HG02678 (cell line): ENCODE data around the gene NCKAP5.

Source experiments
- ATAC-seq: cut with Tn5 transposase; IDR thresholded peaks from one replicate; pipeline ENCODE4 v1.9.1; 2021; ENCODE audit warnings: mild to moderate bottlenecking, moderate library complexity; ENCODE audit not compliant: unreplicated experiment

The NCKAP5 gene

GRCh38 chr2:133062931-133063665 is 505.2 kb downstream of the NCKAP5 start:
- ATAC-seq, result no peak

- ATAC-seq, result no peak
Observed at GRCh38 chr2:133061874-133062593, 506.2 kb downstream of the NCKAP5 start.

DNA sequence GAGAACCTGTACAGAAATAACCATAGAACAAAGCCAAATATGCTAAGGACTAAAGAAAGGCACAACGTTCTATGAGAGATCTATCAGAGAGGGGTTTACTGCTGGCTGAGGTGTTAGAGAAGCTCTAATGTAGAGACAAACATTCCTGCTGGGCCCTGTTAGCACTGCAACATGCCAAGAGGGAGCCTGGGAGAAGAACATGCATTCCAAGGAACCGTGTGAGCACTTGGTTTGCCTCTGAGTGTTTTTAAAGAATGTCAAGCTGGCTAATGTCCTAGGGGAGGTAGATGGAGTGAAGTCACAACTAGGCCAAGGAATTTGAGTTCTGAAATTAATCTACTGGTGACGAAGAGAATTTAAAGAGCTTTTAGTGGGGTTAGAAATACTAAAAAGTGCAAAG is 514.0 kb downstream of the NCKAP5 start:
- ATAC-seq, result no peak

- ATAC-seq, result no peak
Observed at GRCh38 chr2:133053541-133053940, 514.7 kb downstream of the NCKAP5 start.

DNA sequence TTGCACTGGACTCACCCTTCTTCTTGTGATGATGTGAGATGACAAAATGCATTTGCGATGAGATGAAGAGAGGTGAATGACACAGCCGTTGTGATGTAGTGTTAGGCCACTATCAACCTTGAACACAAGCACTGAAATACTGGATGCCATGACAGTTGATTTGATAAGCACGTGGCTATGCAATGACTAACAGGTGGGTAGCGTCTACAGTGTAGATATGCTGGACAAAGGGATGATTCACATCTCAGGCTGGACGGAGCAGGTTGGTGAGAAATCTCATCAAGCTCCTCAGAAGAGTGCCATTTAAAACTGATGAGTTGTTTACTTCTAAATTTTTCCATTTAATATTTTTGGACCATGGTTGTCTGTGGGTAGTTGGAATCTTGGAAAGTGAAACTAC is 522.5 kb downstream of the NCKAP5 start:
- no peak for ATAC-seq

GRCh38 chr2:133044556-133044955 is 523.7 kb downstream of the NCKAP5 start:
- ATAC-seq, result no peak

DNA sequence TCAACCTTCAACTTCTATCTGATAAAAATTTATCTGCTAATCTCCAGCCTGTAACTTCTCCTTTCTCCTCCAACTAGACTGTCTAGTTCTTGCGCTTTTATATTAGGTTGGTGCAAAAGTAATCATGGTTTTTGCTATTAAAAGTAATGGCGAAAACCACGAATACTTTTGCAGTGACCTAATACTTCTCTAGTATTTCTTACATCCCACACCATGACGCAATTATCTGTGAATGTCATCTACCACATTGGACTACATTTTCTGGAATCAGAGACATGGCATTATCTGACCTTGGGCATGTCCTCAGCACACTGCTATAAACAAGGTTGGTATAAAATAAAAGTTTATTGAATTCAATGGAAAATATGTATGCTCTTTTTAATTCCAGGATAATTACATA is 528.1 kb downstream of the NCKAP5 start:
- no peak for ATAC-seq

DNA sequence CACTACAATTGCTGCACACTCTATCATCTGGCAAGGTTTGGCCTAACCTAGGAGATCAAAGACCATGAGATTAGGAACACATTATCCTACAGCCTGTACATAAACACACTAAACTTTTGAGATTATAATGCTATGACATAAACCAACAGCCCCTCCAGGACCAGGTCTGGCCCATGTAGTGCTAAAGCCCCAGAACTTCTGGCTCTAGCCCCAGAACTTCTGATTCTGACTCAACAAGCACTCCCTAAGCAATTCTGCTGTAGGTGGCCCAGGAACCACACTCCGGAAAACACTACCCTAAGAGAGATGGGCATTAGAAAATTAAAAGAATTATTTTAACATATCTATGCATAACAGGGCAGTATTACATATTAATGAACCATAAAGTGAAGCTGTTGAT is 528.7 kb downstream of the NCKAP5 start:
- ATAC-seq, result no peak

- ATAC-seq, result no peak
Observed at GRCh38 chr2:133026536-133027177, 541.6 kb downstream of the NCKAP5 start.

GRCh38 chr2:133025004-133025403 is 543.3 kb downstream of the NCKAP5 start:
- ATAC-seq, result no peak

GRCh38 chr2:133012847-133013734 is 555.2 kb downstream of the NCKAP5 start:
- peak; percentile 62 for ATAC-seq

GRCh38 chr2:133004623-133005022 is 563.6 kb downstream of the NCKAP5 start:
- ATAC-seq, result no peak

DNA sequence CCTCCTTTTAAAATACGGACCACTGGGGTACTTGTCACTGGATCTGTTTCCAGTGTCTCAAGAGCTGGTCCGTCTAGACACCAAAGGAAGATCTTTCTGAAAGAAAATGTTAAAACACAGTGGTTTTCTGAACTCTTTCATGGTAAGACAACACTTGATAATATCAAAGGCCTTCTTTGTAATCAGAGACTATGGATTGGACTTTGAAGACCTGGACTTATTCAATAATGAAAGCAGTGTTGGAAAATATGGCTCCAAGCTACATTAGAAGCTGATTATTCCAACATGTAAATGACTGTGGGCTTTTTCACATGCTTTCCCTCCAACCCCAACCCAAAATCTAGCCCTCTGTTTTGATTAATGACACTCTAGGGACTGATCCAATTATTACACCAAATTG is 568.8 kb downstream of the NCKAP5 start:
- ATAC-seq, result no peak

- no peak for ATAC-seq
Observed at GRCh38 chr2:132998221-132998620, 570.0 kb downstream of the NCKAP5 start.

GRCh38 chr2:132991471-132992045 is 576.7 kb downstream of the NCKAP5 start:
- no peak for ATAC-seq

DNA sequence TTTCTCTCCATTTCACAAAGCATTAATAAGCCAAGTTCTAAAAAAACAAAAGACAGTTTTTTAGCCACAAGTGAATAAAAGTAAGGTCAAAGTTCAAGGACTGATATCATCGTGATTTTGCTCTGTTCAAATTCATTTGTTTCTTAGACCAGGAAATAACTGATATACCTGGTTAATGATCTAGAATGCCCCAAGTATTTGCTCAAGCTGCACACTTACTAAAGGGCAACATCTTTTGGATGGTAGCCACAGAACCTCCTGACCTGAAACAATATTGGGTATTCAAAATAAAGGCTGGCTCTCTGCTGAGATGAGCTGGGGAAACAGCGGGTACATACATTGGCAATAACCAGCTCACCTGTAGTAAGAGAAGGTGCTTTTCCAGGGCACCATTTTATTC is 583.5 kb downstream of the NCKAP5 start:
- no peak for ATAC-seq

- ATAC-seq, result no peak
Observed at GRCh38 chr2:132980304-132980703, 588.0 kb downstream of the NCKAP5 start.

GRCh38 chr2:132979339-132980093 is 588.7 kb downstream of the NCKAP5 start:
- peak; percentile 67 for ATAC-seq

DNA sequence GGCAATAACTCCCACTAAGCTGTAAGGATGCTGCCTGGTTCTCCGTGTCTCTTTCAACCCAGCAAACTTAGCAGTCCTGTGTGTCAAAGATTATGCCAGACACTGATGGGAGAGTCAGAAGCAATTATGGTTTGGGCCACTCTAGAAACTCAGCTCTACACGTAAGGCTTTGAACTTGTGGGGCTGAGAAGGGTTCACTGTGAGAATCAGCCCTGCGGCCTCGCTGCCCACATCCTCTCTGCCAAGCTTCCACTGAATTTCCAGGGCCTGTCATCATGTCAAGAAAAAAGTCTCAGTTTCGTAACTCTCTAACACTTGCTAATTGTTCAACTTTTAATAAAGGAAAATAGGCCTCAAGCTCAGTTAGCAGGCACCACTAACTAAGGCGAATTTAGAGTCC is 589.4 kb downstream of the NCKAP5 start:
- ATAC-seq, result peak; percentile 45
